ENCODE results near the gene TGFBRAP1.
"Not testable (repeated sequence)": the region's sequence is repeated elsewhere in the genome, so short reads cannot be mapped to it uniquely, and the experiment has no call there.

TGFBRAP1 gene

DNA sequence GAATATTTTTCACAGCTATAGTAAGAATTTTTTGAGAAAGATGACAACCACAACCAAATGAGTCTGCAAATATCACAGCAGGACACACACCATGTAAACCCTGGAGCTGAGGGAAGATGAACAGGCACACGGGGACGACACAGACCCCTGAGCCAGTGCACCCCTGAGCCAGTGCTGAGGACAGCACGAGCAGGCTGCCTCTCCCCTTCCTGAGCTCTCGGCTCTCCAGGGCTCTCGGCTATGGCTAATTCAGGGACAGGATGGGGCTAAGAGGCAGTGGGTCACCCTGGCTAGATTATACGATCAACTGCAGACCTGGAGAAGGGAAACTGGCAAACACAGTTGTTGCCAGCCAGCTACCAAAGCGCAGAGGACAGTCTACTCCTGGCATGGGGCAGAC, 41.4 kb downstream of the TGFBRAP1 start:
- no peak for DNase-seq (ENCODE audit: low read depth)
- H3K4me3 ChIP-seq (ENCODE audit: low read depth, low read length), result no peak overlapping the region

DNA sequence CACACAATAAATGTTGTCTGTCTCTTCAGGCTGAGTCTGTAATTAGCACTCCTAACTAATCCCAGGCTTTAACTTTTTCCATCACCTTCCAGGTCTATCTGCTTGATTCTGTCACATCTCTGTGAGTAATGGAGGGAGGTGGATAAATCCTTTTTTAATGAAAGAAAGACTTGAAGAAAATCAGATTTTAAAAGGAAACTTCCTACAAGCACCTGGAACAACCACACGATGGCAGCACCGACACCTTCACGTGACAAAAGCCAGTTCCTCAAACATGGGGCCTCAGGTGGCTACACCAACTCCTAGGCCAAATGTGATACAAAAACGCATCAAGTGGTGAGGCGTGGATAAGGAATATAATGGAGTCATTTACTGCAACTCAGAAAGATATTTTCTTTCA, 41.8 kb downstream of the TGFBRAP1 start:
- DNase-seq (ENCODE audit: low read depth), result no peak
- H3K4me3 ChIP-seq (ENCODE audit: low read depth, low read length), result no peak overlapping the region

DNA sequence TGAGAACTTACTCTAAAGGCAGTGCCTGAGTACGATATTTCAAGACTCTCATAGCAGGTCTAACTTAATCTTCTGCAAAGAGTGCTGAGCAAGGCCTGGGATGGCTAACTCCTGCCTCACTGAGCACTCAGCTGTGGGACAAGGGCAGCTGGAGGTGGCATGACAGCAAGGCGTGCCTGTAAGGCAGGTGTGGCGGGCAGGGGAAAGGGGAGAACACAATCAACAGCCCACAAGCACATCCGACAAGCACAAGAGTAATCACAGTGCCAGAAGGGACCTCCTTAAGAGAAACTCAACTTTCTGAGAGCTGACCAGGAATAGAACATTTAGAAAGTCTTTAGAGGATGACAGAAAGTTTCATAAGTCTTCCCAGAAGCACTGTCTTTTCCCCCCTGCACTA, 46.0 kb downstream of the TGFBRAP1 start:
- DNase-seq (ENCODE audit: low read depth), result no peak
- H3K4me3 ChIP-seq (ENCODE audit: low read depth, low read length), result no peak overlapping the region

DNA sequence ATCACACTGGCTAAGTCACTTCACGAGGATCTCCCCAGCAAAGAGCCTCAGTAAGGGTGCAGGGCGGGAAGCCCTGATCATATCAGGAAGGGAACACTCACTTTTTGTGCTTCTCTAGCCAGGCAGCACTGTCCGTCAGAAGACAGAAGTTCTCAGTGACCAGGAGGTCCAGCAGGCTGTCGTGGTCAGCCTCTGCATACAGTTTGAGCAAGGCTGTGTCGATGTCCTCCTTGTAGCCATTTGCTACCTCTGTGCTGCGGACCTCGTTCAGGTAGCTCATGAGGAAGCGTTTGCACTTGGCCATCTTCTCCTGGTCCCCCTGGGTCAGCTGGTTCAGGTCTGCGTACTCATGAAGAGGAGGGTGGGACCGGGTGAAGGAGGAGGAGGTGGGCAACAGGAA, 49.3 kb downstream of the TGFBRAP1 start:
- no peak for DNase-seq (ENCODE audit: low read depth)
- no peak overlapping the region for H3K4me3 ChIP-seq (ENCODE audit: low read depth, low read length)

DNA sequence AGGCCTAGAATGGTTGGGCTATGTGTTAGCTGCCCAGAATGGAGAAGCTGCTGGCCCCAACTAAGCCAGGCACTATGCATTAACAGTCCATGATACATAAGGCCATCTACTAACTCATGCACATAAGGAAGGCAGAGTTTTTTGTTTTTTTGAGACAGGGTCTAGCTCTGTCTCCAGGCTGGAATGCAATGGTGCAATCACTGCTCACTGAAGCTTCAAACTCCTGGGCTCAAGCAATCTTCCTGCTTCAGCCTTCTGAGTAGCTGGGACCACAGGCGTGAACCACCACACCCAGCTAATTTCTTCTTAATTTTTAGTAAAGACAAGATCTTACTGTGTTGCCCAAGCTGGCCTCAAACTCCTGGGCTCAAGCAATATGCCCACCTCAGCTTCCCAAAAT, 50.4 kb downstream of the TGFBRAP1 start:
- no peak for DNase-seq (ENCODE audit: low read depth)
- H3K4me3 ChIP-seq (ENCODE audit: low read depth, low read length), result no peak overlapping the region

DNA sequence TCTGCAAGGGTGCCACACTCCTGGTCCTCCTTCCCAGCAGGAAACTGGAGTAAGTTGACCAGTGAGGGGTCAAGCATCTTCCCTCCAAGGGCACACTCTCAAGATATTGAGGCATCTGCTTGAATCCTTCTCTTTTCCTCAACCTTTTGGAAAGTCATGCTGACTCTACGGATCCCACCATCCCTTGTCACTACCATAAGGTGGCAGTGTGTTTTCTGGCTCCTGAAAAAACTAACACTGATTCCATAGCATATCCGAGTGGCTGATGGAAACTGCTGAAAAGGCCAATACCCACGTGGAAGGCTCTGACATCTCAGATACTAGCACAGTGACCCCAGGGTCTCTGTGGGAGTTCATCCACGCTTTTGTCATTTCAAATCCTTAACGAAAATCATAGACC, 50.9 kb downstream of the TGFBRAP1 start:
- no peak for DNase-seq (ENCODE audit: low read depth)
- no peak overlapping the region for H3K4me3 ChIP-seq (ENCODE audit: low read depth, low read length)

DNA sequence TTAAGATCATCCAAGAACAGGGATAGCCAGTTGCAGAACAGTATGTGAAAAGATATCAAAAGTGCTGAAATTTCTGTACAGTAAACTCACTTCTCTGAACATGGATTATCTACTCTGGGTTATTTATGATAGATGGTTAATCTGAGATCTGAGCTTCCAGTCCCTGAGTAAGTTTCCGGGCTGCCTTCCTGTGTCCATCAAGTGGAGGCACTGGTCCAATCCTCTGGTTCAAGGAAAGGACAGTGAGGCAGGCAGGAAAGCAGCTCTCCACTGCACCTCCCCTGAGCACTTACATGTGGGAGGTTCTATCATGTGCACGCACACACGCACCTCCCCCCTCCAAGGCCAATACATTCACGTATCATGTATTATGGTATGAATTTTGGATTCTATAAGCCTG, 55.5 kb downstream of the TGFBRAP1 start:
- no peak overlapping the region for H3K4me3 ChIP-seq (ENCODE audit: low read depth, low read length)
- no peak for DNase-seq (ENCODE audit: low read depth)

DNA sequence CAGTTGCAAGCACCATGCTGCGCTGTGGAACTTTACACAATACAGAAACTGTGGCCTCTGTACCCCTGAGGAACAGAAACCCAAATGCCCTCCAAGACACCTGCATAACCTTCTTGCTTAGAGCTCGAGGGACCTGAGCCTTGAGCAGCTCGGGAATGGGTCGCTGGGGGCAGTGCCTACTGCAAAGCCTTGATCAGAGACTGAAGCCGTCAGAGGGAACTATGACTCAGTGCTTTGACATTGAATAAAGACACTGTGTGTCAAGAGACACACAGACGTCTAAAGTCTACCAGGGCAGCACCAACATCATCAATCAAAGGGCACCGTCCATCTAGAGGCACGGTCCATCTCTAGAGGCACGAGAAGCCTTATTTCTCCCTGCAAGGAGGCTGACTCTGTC, 57.4 kb downstream of the TGFBRAP1 start:
- no peak for DNase-seq (ENCODE audit: low read depth)
- no peak overlapping the region for H3K4me3 ChIP-seq (ENCODE audit: low read depth, low read length)

DNA sequence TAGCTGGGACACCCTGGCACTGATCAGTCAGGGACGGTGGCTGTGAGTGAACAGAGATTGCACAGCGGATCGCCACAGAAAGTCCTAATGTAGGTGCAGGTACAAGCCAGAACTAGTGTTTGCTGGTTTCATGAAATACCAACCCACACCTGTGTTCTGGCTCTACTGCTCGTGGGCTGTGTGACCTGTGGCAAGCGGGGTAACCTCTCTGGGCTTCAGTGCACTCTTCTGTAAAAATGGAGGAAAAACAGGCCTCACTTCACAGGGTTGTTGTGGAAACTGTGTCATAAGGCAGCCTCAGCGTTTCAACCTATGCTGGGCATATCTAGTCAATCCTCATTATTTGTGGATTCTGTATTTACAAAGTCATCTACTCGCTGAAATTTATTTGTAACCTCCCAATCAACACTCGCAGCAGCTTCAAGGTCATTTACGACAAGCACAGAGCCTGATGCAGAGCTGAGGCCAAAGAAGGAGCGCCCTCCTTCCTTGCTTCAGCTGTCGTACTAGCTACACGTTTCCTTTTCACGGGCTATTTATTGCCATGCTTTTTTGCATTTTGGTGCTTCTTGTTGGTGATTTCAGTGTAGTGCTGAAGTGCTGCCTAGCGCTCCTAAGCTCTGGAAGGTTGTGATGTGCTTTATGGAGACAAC, 58.0 kb downstream of the TGFBRAP1 start:
- H3K4me3 ChIP-seq (ENCODE audit: low read depth, low read length), result no peak overlapping the region
- no peak for DNase-seq (ENCODE audit: low read depth)

DNA sequence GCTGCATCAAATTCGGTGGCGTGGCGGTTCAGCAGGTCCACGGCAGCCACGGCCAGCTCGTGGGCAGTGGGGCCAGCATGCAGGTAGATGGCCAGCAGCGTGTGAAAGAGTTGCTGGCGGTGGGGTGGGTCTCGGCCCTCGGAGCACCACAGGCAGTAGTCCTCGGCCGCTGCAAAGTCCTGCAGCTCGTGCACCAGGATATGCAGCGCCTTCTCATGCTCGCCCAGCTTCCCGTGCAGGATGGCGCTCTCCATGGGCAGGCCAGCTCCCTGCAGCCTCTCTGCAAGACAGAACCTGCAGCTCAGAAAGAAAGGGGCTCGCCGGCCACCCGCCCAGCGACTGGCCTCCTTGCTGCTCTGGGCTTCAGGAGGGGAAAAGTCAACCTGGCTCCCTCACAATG, 60.1 kb downstream of the TGFBRAP1 start:
- DNase-seq (ENCODE audit: low read depth), result no peak
- no peak overlapping the region for H3K4me3 ChIP-seq (ENCODE audit: low read depth, low read length)

DNA sequence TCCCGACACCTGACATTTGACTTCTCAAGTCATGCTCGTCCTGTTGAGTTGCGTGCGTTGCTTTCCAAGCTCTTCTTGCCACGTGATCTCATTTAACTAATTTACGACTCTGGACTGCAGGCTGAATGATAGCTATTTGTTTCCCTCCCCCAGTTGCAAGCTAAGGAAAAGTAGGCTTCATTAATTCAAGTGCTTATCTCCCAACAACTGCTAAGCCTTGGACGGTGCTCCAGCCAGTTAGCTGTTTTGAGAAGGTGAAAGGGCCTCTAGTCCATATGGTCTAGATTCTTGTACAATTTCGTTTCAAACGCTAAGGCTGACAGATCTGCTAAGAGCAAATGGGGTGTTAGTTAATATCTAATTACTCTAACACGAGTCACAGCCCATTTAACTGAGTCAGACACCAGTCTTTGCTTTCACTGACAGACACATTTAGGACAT, 66.9 kb downstream of the TGFBRAP1 start:
- DNase-seq (ENCODE audit: low read depth), result no peak
- no peak overlapping the region for H3K4me3 ChIP-seq (ENCODE audit: low read depth, low read length)

DNA sequence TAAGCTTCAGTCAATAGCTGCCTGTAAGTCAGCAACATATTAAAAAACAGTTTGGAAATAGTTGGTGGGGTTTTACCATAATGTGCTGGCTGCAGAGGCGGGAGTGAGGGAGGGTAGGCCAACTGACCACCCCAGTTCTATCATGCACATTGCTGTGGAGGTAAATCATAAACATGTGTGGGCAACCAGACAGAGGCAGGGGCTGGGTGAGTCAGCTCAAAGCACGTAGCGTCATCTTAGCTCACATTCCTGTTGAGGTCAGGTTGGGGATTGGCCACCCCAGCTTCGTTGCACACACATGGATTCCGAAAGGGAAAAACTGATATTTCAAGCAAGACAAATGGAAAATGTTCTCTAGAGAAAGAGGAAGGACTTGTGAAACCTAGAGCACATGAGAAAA, 68.5 kb downstream of the TGFBRAP1 start:
- DNase-seq (ENCODE audit: low read depth), result peak; percentile 87
- no peak overlapping the region for H3K4me3 ChIP-seq (ENCODE audit: low read depth, low read length)

DNA sequence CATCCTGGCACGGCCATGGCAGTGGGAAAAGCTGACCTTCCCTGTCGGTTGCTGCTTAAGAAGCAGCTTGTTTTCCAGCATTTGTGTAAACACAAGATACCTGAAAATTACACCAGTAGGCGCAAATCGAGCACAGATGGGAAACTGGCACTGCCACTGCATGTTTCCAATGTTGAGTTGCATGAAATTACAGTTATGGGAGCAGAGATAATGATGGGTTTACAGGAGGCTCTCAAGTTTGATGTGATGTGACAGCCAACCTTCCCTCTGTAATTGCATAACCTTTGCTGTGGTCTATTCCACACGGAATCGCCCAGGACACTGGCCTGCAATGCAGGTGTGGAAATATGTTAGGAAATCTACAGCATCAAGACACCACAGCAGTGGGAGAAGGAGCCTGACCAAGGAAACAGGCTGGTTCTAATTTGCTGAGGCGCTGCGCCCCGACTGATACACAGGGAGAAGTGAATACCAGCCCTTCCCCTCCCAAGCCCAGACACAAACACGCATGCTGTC, 70.6 kb downstream of the TGFBRAP1 start:
- no peak for DNase-seq (ENCODE audit: low read depth)
- H3K4me3 ChIP-seq (ENCODE audit: low read depth, low read length), result no peak overlapping the region

DNA sequence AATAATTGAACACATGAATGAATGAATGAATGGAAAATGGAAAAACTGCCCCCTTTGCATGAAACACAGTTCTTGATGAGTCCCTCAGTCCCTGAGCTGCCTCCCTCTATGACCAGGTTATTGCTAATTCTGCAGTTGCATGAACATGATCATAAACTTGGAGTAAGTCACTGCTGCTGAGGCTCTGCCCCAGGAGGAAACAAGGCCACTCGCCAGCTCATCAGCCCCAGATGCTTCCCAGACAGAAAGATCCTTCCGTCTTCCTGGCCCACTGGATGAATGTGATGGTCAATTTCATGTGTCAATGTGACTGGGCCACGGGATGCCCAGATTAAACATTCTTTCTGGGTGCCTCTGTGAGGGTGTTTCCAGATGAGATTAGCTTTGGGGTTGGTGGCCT, 71.6 kb downstream of the TGFBRAP1 start:
- H3K4me3 ChIP-seq (ENCODE audit: low read depth, low read length), result no peak overlapping the region
- DNase-seq (ENCODE audit: low read depth), result no peak

DNA sequence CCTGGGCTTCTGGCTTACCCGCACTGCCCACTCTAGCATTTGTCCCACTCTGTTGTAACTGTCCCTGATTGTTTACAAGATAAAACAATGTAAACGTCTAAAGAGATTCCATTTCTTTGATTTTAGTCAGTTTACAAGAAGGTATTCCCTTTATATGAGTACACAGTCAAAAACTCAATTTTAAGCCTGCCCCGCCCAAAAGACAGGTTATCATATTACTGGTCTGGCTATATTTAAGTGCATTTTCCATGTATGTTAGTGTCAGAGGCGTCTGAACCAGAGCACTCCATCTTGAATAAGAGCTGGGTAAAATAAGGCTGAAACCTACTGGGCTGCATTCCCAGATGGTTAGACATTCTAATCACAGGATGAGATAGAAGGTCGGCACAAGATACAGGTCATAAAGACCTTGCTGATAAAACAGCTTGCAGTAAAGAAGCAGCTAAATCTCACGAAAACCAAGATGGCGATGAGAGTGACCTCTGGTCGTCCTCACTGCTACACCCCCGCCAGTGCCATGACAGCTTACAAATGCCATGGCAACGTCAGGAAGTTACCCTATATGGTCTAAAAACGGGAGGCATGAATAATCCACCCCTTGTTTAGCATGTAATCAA, 73.0 kb downstream of the TGFBRAP1 start:
- H3K4me3 ChIP-seq (ENCODE audit: low read depth, low read length), result no peak overlapping the region
- no peak for DNase-seq (ENCODE audit: low read depth)

DNA sequence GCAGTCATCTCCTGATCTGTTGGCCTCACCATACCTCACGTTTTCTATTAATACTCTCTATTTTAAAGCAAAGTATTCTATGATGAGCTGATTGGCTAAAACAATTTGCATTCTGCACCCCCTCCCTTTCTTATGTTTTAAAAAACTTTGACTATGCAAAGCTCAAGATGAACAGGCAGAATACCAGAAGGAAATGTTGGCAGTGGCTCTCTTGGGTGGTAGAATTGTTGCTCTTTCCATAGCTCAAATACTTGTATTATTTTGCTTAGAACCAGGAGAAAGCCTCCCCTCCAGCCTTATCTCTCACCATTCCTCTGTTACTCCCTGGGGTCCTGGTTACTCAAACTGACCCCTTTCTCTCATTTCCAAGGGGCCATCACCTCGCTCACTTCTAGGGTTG, 73.6 kb downstream of the TGFBRAP1 start:
- DNase-seq (ENCODE audit: low read depth), result no peak
- H3K4me3 ChIP-seq (ENCODE audit: low read depth, low read length), result no peak overlapping the region

DNA sequence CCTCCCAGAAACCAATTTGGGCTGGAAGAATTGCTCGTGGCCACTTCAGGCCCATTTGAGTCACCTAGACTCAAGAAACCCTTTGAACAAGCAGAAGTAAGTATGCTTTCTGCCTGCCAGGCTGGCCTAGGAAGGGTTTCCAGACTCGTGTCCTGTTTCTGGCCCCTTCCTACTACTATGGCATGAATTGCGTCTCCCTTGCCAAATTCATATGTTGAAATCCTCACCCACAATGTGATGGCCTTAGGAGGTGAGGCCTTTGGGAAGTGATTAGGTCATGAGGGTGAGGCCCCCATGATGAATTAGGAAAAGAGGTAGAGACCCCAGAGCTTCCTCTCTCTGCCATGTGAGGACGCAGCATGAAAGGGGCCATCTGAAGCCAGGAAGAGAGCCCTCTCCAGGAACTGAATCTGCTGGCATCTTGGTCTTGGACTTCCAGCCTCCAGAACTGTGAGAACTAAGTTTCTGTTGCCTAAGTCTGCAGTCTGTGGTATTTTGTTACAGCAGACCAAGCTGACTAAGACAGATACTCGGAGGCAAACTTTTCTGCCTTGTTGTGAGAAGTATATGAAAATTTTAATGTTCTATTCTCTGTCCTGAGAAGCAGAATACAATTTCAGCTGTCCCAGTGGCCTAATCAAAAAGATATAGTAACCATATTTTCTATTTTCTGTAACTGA, 74.9 kb downstream of the TGFBRAP1 start:
- DNase-seq (ENCODE audit: low read depth), result no peak
- H3K4me3 ChIP-seq (ENCODE audit: low read depth, low read length), result no peak overlapping the region

DNA sequence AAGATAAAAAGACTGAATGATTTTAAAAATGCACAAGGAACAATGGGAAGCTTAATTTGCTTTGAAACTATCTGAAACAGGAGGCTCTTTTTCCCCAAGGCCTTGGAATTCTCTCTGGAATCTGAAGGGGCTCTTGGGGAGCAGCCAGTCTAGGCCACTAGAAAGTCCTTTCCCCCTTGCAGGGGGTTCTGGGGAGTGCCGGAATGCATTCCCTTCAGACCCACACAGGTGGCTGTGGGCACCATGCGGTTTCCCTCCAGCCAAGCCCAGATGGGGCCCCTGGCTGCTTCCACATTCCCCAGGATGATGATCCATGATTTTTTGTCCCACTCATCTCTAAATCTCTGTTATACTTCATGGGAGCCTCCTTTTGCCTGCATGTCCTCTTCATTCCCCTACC, 77.3 kb downstream of the TGFBRAP1 start:
- no peak overlapping the region for H3K4me3 ChIP-seq (ENCODE audit: low read depth, low read length)
- no peak for DNase-seq (ENCODE audit: low read depth)

DNA sequence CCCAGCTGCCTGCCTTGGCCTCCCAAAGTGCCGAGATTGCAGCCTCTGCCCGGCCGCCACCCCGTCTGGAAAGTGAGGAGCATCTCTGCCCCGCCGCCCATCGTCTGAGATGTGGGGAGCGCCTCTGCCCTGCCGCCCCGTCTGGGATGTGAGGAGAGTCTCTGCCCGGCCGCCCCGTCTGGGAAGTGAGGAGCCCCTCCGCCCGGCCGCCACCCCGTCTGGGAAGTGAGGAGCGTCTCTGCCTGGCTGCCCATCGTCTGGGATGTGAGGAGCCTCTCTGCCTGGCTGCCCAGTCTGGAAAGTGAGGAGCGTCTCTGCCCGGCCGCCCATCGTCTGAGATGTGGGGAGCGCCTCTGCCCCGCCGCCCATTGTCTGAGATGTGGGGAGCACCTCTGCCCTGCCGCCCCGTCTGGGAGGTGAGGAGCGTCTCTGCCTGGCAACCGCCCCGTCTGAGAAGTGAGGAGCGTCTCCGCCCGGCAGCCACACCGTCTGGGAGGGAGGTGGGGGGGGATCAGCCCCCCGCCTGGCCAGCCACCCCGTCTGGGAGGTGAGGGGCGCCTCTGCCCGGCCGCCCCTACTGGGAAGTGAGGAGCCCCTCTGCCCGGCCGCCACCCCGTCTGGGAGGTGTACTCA, 78.4 kb downstream of the TGFBRAP1 start:
- not testable (repeated sequence) for H3K4me3 ChIP-seq (ENCODE audit: low read depth, low read length); DNase-seq (ENCODE audit: low read depth)

DNA sequence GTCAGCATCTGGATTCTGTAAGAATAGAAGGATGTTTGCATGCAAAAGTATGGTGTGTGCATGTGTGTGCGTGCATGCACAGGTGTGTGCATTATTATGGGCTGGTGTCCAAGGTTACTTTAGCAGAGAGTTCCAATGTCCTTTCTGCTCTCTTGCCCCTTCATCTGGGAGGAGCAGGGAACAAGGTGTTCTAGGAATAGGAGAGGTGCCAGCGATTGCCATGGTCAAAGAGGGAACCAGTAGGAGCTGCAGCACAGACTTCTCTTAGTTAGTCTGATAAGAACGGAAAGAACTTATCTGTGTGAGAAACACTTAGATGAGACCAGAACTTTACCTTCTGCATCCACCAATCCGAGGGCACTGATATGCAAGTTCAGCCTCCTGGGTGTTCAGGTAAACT, 79.6 kb downstream of the TGFBRAP1 start:
- no peak overlapping the region for H3K4me3 ChIP-seq (ENCODE audit: low read depth, low read length)
- no peak for DNase-seq (ENCODE audit: low read depth)

All from skeletal muscle cell (primary cell).